Stimulated activated CD4-positive, alpha-beta T cell treated with anti-CD3 and anti-CD28 coated beads, Interleukin-12 subunit alpha, Interleukin-12 subunit beta, amount 100 ng/mL, for 24 hours (primary cell): Measurements from ENCODE around the gene EVA1C.
"Not testable (repeated sequence)": the region's sequence is repeated elsewhere in the genome, so short reads cannot be mapped to it uniquely, and the experiment has no call there.

Experiments used
- DNase-seq, 2 experiments: peaks; one replicate each; pipeline ENCODE4 v3.0.0-alpha.2; 2020; ENCODE audit warnings: low read depth in 2 of 2

EVA1C gene

DNA sequence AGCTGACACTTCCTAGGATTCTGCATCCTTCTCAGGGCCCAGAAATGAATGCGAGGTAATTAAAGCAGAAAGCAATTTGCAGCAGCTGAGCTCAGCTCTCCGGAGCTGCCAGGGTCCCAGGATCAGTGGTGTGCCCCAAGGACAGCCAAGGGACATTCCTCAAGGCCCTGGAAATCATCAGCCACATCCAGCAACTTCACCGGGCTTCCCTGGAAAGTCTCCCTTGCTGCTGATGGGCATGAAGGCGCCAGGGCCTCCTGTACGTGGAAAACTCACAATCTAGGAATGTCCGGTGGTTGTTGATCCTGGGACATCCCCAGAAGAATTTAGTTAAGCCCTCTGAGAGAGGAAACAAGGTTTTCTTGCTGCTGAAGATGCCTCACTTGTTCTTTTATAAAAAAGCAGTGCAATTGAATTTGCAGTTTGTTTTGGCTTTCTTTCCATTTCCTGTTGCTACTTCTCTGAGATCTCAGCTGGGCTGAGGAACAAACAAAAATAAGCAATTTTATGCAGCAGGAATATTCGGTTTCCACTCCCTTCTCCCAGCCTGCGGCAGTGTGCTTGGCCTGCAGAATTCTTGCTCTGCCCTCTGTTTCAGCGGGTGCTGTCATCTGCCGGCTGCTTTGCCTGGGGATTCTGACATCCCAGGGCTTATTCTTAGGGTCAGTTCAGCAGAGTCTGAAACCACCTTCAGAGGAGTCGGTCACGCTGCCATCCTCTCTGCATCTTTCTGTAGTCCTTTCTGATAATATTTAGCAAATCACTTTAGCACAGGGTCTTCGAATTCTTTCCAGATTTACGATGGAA, 86.9 kb downstream of the EVA1C start:
- no peak for DNase-seq

DNA sequence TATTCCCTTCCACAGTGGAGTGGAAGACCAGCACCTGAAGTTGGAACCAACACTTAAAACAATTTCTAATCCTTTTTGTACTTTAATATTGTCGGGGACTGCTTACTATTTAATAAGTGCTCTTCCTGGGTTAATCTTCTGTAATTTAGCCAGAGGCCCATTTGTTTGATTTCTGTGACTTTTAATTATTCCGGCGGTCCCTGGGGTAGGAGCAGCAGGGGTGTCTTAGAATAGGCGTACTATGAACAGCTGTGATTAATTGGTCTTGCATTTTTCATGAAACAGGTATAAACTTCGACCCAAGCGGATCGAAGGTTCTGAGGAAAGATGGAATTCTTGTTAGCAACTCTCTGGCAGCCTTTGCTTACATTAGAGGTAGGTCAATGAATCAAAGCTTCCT, 91.1 kb downstream of the EVA1C start:
- DNase-seq: not testable (repeated sequence)

DNA sequence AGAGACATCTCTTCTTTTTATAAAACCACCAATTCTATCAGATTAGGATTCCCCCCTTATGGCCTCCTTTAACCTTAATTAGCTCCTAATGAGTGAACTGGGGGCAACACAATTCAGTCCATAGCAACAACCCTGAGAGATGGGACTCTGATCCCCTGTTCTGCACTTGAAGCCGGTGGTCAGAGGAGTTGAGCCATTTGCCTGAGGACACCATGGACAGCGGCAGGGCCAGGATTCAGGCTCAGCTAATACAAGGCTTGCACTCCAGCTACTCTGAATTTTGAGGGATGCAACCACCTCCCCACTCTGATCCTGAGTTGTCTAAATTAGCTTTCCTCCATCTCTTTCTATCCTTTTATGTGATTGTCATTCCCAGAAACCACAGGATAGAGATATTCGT, 93.3 kb downstream of the EVA1C start:
- not testable (repeated sequence) for DNase-seq

DNA sequence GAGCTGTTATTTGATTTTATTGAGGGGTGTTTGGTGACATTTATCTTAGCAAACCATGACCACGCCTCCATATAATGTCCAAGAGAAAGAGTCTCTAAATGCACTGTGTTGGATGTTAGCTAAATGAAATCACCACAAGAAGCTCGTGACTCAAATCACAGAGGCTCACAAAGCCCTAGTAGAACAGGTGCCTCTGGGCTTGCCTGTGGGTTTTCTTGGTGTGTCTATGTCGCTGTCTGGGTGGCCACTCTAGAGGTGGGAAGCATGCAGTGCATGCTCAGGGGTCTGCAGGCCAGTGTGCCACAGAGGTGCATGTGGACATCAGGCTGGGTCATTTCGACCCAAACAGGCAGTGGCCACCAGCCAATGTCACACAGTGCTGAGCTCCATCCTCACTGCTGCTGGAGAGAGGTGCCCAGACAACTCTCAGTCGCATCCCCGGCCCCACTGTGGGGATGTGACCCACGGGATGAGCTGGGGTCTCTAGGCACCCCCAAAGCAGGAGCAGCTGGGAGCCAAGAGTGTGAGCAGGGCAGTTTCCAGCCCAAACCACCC, 94.0 kb downstream of the EVA1C start:
- DNase-seq: not testable (repeated sequence)

DNA sequence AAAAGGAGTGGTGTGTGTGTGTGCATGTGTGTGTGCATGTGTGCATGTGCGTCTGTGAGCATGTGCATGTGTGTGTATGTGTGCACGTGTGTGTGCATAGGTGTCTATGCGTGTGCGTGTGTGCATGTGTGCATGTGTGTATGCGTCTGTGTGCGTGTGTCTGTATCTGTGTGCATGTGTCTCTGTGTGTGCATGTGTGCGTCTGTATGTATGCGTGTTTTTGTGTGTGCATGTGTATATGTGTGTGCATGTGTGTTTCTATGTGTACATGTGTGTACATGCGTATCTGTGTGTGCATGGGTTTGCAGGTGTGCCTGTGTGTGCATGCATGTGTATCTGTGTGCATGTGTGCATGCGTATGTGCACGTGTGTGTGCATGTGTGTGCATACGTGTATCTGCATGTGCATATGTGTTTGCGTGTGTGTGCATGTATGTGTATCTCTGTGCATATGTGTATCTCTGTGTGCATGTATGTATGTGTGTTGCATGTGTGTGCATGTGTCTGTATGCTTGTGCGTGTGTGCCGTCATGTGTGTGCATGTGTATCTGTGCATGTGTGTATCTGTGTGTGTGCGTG, 94.9 kb downstream of the EVA1C start:
- no peak for DNase-seq

DNA sequence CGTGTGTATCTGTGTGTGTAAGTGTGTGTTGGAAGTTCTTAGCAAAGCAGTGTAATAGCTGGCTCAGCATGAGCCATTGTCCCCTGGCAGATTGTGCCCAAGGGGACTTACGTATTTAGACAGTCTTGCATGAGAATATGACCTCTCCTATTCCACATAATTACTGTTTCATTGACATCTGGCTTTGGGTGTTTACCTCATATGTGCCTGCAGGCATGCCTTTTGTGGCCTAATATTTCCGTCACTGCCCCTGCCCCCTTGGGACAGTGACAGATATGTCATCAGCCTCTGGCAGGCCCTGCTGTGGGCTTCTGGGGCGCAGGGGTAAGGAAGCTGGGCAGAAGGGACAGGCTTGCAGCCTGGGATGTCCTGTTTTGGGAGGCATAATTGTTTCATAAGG, 95.5 kb downstream of the EVA1C start:
- not testable (repeated sequence) for DNase-seq

DNA sequence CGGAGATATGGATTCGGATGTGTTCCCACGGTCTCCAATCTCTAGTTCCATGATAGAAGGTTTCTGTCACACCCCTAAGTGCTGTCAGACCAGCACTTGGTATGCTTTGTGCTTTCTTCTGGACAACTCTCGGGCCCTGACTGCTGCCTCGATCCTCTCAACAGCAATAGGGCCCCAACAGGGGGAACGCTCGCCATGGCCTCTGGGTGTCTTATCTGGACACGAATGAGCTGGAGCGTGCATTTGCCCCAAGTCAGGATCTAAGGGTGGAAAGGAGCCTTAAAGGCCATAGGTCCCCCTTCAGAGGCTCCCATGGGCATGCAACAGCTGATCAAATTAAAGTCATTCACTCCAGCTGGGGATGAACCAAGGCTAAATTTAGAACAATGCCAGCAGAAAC, 96.1 kb downstream of the EVA1C start:
- no peak for DNase-seq

DNA sequence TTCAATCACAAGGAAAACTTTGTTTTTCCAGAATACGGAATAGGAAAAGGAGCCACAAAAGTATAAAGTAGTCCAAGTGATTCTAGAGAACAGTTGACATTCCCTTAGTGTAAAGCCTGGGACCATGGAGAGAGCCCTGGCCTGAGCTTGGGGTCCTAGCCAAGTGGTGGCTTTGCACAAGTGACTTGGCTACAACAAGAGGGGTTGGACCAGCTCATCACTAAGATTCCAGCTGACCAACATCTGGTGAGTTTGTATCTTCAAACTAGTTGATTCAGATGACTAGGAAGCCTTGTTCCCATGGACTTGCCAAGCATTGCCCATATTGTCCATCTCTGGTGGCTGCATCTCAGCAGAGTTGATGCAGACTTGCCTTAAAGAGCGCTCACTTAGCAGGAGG, 96.5 kb downstream of the EVA1C start:
- not testable (repeated sequence) for DNase-seq

DNA sequence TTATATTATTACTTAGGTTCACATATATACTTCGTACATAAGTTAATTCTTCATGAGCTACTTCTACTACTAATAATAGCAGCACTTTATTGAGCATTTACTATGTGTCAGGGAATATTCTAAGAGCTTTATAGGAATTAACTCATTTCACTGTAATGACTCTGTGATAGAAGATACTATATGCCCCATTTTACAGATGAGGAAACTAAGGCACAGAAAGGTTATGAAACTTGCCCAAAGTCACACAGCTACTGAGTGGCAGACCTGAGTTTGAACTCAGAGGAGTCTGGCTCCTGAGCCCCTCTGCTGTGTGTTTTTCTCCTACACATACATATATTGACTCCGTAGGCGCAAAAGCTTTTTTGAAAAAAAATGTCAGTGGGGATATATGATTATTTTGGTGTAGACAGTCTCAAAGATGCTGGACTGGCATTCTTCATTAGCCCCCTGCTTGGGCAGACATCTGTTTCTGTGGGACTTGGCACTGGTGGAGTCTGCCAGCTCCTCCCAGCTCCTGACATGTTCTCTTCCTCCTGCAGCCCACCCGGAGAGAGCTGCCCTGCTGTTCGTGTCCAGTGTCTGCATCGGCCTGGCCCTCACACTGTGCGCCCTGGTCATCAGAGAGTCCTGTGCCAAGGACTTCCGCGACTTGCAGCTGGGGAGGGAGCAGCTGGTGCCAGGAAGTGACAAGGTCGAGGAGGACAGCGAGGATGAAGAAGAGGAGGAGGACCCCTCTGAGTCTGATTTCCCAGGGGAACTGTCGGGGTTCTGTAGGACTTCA, 102.0 kb downstream of the EVA1C start:
- no peak for DNase-seq

DNA sequence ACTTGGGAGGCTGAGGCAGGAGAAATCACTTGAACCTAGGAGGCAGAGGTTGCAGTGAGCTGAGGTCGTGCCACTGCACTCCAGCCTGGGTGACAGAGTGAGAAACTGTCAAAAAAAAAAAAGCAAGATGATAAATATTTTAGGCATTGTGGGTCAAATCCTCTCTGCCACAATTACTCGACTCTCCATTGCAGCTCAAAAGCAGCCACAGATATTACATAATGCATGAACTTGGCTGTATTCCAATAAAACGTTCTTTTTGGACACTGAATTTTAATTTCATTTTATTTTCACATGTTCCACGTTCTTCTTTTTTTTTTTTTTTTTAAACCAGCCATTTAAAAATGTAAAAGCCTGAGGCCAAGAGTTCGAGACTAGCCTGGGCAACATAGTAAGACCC, 103.4 kb downstream of the EVA1C start:
- no peak for DNase-seq

DNA sequence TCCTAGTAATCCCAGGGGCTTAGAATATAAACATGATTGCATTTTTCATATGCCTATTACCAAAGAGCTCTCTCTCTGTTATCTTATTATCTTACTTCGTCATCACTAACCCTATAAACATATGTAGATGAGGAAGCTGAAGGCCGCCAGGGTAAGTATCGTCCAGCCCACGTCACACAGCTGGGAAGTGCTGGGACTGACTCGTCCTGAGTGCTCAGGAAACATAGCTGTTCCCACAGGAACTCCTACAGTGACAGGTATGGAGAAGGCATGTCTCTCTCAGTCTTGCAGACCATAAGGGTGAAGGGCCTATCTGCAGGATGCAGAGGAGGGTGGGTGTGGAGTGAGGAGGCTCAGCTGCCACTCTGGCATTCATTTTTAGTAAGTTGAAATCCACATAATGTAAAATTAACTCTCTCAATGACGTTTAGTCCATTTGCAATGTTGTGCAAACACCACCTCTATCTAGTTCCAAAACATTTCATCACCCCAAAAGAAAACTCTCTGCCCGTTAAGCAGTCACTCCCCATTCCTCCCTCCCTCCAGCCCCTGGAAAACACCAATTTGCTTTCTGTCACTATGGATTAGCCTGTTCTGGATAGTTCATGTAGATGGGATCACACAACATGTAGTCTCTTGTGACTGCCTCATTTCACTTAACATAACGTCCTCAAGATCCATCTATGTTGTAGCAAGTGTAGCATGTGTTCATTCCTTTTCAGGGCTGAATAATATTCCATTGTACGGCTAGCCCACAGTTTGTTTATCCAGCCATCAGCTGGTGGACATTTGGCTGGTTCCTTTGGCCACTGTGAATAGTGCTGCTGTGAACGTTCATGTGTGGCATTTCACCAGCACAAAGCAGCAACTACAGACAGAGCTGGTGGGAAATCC, 104.5 kb downstream of the EVA1C start:
- no peak for DNase-seq

DNA sequence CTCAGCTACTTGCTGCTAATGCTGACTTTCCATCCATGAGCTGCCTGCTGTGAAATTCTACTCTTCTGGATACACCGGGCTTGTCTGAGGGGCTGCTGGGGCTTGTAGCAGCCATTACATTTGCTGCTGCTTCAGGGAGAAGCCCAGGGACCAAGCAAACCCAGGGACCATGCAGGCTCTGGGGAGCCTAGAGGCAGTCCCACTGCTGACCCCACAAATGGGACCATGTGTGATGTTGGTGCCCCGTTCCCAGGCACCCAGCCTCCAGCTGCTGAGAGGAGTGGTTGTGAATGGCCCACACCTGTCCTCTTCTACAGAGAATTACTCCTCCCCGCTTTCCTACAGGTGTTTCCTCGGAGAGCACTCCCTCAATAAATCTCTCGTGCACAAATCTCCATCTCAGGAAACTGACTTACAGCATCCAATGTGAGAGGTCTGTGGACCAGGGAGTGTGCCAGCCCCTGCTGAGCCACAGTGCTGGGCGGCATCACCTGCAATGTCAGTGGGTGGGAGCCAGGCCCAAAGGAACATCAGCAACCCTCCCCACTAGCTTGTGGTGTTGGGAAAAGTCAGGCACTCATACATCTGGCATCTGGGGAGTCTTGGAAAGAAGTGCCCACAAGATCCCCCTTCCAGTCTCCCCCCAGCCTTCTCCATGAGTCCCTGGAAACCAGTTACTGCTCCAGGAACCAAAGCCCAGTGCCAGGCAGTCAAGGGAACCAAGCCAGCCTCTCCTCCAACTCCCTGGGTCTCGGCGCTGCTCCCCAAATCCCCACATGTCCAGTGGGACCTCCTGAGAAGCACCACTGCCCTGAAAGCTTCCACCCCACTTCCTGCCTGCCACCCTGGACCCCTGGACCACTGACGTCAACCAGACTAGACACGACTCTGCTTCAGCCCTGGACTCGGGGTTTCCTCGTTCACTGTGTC, 107.7 kb downstream of the EVA1C start:
- DNase-seq: no peak

DNA sequence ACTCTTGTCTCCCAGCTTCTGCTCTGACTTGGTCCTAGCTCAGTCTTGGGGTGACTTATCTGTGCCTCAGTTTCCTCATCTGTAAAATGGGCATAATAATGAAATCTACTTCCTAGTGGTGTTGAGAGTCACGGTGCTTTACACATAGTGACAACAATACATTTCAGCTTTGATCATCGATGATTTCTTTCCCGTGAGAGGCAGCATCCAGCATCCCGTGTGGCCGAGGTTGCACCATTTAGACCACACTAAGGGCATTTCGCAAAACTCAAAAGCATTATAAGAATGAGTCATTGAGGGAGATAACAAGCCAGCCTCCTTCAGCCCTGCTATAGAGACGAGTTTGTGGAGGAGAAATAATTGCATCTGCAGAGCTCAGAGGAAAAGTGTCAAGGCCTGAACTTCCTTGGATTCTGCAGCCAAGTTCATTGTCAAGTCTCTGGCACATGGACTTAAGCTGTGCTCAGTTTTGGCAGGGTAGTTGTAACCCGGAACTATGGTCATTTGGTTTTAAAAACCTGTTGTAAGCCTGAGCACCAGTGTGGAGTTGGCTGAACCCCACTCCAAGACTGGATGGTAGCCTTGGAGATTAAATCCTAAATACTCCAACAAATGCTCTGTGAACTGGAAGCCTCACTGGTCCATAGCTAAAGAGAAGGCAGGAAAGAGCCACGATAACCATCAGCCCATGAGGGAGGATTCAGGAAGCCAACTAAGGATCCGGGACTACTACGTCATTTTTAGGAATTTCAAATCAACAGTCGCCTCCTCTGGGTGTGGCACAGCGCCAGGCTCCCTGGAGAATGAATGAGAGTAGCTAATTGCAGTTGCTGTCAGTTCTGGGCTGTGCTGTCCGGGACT, 108.6 kb downstream of the EVA1C start:
- no peak for DNase-seq

DNA sequence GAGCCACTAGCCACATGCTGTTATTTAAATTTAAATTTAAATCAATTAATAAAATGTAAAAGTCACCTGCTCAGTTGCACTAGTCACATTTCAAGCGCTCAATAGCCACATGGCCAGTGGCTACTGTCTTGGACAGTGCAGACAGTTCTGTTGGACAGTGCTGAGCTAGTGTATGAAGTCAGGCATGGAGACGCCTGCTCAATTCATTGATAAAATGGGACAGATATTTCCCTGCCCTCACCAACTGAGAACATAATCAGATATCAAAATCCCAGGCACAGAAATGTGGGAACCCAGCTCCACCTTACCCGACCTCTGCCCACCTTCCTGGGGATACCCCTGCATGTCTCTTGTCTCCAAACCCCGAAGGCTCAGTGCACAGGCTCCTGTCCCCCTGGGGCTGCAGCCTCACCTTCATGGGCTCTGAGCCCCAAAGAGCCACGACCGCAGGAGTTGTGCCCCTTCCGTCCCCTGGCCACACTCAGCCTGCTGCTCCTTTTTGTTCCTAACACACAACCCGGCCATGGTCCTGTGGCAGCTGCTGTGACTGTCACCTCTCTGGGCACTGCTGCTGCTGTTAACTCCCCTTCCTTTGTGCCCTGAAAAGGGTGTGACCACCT, 109.3 kb downstream of the EVA1C start:
- no peak for DNase-seq

DNA sequence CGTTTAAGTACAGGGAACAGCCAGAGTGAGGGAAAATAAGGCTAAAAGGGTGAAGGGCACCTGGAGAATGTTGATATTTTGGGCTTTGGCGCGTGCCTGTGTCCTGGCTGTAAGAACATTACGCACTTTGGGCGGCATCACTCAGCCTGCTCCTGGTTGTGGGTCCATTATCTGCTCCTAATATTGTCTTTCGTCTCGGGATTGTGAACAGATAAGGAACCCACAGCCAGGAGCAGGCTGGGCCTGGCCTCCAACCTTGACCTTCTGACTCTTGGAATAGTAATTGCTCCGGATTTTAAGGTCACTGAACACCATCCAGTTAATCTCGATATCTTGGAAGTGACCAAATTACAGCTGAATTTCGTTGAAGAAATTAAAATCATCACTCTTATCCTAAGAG, 111.0 kb downstream of the EVA1C start:
- no peak for DNase-seq

DNA sequence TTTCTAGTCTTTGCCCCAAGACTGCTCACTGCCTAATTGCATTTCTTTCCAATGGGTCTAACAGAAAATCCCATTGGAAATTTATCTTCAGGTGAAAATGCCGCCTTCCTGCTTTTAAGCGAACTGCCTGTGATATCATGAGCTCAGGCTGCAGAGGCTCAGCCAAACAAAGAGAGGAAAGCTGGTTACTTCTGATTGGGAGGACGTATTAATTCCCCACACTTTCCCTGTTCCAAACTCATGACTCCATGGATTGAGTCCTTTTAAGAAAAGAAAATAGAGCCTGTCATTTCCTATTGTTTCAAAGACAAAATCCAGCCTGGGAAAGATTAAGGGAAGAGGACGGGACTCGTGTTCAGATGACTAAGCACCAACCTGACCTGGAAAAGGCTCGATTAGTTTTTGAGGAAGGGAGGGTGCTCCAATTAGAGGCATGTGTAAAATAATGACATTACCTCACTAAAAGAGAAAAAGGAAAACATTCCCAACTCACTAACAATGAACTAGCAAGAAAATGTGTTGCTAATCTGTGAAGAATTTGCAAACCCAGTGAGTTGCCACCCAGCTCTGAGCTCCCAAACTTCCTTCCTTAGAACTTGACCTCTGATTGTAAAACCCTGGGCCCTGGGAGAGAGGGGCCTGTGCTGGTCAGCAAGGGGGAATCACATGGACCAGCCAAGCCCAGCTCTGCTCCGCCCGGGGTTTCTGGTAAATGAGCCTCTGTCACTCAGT, 111.6 kb downstream of the EVA1C start:
- no peak for DNase-seq

DNA sequence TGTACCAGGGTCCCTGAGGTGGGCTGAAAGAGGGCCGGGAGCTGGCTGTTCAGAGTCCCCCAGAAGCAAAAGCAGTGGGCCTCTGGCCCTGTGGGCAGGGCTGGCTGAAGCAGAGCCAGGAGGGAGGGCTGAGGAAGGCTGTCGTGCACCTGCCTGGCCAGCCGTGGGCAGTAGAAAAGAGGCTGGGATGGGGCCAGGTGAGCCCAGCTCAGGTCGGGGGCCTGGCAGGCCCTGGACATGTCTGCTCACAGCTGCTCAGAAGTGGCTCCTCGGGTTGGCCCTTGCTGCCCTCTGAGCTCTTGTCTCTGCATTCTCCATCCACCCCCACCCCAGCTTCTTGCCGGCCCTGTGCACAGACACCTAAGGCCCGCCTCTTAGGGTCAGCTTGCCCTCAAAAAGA, 112.8 kb downstream of the EVA1C start:
- no peak for DNase-seq

DNA sequence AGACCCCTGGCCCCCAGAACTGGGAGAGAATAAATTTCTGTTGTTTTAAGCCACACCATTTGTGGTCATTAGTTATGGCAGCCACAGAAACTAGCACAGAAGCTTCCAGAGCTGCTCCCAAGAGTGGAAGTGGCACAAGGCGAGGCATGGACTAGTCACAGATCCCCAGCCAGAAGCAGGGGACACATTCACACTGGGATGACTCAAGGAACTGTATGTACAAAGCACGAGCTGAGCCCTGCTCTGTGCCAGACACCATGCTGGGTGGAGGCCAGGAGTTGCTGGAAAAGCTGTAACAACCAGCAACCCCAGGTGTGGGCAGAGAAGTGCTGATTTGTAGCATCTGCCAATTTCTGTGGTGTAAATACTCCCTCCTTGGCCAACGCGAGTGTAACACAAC, 117.2 kb downstream of the EVA1C start:
- no peak for DNase-seq
